Vagina (tissue), 2 donors: ENCODE measurements around the gene GSTK1.

Source experiments
- POLR2A ChIP-seq, 2 donors: fragments of 450-650 bp; IDR thresholded peaks; one replicate each; pipeline ENCODE4 v1.6.1; 2017; ENCODE audit warnings: antibody characterized with exemption in 2 of 2, mild to moderate bottlenecking in 2 of 2, moderate library complexity in 2 of 2
- TF ChIP-seq, protein P1 (sequence below), 3 experiments: fragments of 450-650 bp in 2 of 3; fragments of 200-600 bp in 1 of 3; sonication (generic) in 1 of 3; IDR thresholded peaks; one replicate each; pipeline ENCODE4 v1.5.1; 2017 to 2019; ENCODE audit warnings: antibody characterized with exemption in 3 of 3, mild to moderate bottlenecking in 2 of 3, moderate library complexity in 2 of 3

DNA sequence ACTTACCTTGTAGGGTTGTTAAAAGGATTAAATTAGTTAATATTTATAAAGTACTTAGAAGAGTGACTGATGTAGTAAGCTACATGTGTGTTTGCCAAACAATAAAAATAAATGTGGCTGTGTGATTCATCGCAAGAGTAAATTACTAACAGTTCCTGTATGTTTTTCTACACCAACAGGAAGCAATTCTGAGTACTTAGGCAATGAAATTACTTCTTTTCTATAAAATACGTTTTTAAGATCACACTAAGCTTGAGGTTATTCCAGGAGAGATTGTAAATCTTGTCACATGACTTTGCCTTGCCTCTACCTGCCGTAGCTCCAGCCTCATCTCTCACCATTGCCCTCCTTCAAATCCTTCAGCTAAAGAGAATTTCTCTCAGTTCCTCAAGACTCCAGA lies 18.1 kb upstream of the GSTK1 start:
- TF ChIP-seq, protein P1, sequence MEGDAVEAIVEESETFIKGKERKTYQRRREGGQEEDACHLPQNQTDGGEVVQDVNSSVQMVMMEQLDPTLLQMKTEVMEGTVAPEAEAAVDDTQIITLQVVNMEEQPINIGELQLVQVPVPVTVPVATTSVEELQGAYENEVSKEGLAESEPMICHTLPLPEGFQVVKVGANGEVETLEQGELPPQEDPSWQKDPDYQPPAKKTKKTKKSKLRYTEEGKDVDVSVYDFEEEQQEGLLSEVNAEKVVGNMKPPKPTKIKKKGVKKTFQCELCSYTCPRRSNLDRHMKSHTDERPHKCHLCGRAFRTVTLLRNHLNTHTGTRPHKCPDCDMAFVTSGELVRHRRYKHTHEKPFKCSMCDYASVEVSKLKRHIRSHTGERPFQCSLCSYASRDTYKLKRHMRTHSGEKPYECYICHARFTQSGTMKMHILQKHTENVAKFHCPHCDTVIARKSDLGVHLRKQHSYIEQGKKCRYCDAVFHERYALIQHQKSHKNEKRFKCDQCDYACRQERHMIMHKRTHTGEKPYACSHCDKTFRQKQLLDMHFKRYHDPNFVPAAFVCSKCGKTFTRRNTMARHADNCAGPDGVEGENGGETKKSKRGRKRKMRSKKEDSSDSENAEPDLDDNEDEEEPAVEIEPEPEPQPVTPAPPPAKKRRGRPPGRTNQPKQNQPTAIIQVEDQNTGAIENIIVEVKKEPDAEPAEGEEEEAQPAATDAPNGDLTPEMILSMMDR (IDR thresholded peaks at IDR 0.05), result no peak
- no peak for TF ChIP-seq POLR2A (IDR thresholded peaks at IDR 0.05)
